PFSK-1 (cell line): Measurements from ENCODE around the gene STK39.

Experiments
- FOXP2 ChIP-seq: optimal IDR thresholded peaks from 2 replicates; pipeline ENCODE3; 2011; ENCODE audit warnings: borderline replicate concordance, control low read depth, inconsistent platforms; ENCODE audit not compliant: insufficient read depth; ENCODE audit errors: extremely low read length, extremely low read depth
- POLR2AphosphoS5 ChIP-seq: IDR thresholded peaks from 2 replicates; pipeline ENCODE4 v1.6.1; 2012; ENCODE audit warnings: low read depth, mild to moderate bottlenecking, control low read depth, low read length, moderate library complexity
- SIN3A ChIP-seq: IDR thresholded peaks from 2 replicates; pipeline ENCODE4 v1.6.1; 2012; ENCODE audit warnings: mild to moderate bottlenecking, low read length, moderate library complexity, borderline replicate concordance; ENCODE audit not compliant: insufficient read depth
- TAF1 ChIP-seq: IDR thresholded peaks from 2 replicates; pipeline ENCODE4 v1.6.1; 2012; ENCODE audit warnings: low read length, control low read depth, borderline replicate concordance; ENCODE audit not compliant: insufficient read depth
- TF ChIP-seq, protein P1 (sequence below), 2 experiments: IDR thresholded peaks; 2 replicates each; pipeline versions ENCODE4 v1.6.1 to v1.8.0; 2011 to 2012; ENCODE audit warnings: low read depth in 2 of 2, low read length in 2 of 2, control low read depth in 1 of 2, inconsistent platforms in 1 of 2, mild to moderate bottlenecking in 1 of 2, moderate library complexity in 1 of 2; ENCODE audit not compliant: insufficient read depth in 1 of 2

STK39 gene

DNA sequence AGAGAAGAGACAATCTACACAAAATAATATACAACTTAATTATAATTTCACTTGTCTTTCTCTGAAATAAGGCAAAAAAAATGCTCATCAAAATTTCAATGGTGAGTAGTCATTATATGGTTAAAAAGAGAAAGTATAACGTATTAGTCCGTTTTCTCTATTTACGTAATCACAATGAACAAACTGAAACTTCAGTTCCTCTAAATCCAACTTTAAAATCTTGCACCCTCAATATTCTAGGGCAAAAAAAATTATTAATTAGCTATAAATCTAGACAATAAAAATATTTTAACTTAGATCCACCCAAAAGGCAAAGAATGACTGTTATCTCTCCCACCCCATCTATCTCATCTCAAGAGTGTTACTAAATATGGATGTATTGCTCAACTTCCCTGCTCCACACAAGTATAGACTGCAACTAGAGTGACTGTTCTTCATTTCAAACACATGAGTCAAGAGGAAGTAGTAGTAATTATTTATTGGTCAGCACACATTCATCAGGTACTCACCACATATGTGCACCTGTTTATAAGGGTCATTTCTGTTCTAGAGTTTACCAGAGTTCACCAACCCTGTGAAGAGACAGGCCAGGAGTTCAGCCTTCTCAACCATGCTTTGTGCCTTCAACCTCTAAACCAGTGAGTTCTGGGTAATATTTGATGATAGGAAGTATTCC is 36.4 kb downstream of the STK39 start:
- TF ChIP-seq POLR2AphosphoS5 (no peak), TAF1 (no peak), FOXP2 (no peak), SIN3A (no peak)
- TF ChIP-seq, protein P1, sequence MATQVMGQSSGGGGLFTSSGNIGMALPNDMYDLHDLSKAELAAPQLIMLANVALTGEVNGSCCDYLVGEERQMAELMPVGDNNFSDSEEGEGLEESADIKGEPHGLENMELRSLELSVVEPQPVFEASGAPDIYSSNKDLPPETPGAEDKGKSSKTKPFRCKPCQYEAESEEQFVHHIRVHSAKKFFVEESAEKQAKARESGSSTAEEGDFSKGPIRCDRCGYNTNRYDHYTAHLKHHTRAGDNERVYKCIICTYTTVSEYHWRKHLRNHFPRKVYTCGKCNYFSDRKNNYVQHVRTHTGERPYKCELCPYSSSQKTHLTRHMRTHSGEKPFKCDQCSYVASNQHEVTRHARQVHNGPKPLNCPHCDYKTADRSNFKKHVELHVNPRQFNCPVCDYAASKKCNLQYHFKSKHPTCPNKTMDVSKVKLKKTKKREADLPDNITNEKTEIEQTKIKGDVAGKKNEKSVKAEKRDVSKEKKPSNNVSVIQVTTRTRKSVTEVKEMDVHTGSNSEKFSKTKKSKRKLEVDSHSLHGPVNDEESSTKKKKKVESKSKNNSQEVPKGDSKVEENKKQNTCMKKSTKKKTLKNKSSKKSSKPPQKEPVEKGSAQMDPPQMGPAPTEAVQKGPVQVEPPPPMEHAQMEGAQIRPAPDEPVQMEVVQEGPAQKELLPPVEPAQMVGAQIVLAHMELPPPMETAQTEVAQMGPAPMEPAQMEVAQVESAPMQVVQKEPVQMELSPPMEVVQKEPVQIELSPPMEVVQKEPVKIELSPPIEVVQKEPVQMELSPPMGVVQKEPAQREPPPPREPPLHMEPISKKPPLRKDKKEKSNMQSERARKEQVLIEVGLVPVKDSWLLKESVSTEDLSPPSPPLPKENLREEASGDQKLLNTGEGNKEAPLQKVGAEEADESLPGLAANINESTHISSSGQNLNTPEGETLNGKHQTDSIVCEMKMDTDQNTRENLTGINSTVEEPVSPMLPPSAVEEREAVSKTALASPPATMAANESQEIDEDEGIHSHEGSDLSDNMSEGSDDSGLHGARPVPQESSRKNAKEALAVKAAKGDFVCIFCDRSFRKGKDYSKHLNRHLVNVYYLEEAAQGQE (IDR thresholded peaks at IDR 0.05; ENCODE audit: insufficient read depth in 1 of 2, low read depth in 2 of 2, low read length in 2 of 2), result no peak

DNA sequence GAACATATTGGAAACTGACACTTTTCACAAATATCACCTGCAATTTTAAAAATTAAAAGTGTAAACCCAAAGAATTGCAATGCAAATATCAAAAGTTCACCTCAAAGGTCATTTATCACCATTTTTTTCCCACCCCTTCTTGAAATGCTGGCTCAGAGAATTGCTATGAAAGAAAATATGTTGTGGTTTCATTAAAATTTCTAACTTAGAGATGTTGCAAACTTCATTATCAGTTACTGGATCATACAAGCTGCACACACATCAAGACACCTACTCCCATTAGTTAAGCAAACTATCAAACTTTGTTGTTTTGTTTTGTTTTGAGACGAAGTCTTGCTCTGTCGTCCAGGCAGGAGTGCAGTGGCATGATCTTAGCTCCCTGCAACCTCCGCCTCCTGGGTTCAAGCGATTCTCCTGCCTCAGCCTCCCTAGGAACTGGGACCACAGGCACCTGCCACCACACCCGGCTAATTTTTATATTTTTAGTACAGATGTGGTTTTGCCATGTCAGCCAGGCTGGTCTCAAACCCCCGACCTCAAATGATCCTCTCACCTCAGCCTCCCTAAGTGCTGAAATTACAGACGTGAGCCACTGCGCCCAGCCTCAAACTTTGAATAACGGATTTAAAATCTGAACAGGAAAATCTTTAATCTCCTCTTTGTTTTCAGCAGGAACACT is 37.0 kb downstream of the STK39 start:
- TF ChIP-seq TAF1, result no peak
- no peak for TF ChIP-seq SIN3A
- no peak for TF ChIP-seq FOXP2
- TF ChIP-seq, protein P1 (IDR thresholded peaks at IDR 0.05; ENCODE audit: insufficient read depth in 1 of 2, low read depth in 2 of 2, low read length in 2 of 2), result no peak
- TF ChIP-seq POLR2AphosphoS5, result no peak

GRCh38 chr2:168208652-168209051 is 38.7 kb downstream of the STK39 start:
- TF ChIP-seq, protein P1 (IDR thresholded peaks at IDR 0.05; ENCODE audit: insufficient read depth in 1 of 2, low read depth in 2 of 2, low read length in 2 of 2), result no peak
- TF ChIP-seq SIN3A, result no peak
- TF ChIP-seq TAF1, result no peak
- no peak for TF ChIP-seq POLR2AphosphoS5
- no peak for TF ChIP-seq FOXP2

DNA sequence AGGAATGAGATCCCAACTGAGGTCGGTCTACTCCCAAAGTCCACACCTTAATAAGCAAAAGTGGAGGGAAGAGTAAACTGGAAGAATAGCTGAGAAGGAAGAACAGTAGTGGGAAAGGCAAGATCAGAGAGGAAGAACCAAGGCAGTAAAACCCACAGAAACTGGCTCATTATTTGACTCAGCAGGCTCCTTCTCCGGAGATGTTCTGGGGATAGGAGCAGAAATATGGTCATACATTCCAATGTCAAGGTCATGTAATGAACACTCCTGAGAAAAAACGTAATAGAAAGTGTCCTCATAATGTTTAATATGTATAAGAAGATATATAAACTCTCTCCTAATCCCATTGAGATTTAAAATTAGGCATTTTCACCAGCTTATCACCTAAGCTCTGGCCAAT is 39.5 kb downstream of the STK39 start:
- TF ChIP-seq, protein P1 (IDR thresholded peaks at IDR 0.05; ENCODE audit: insufficient read depth in 1 of 2, low read depth in 2 of 2, low read length in 2 of 2), result no peak
- TF ChIP-seq TAF1 (no peak), FOXP2 (no peak), SIN3A (no peak), POLR2AphosphoS5 (no peak)
